ENCODE results near the gene STKLD1.
A peak's percentile ranks its signal among the peaks of the same experiment; 100 is the strongest.

Gene STKLD1

GRCh38 chr9:133406480-133407307, 30.5 kb downstream of the STKLD1 start:
- ChIA-PET POLR2A (no interaction called here), CTCF (interaction anchor here (0.6 to 4.8 kb wide), 8 partner anchors 9 to 151 kb away, joined by 3 to 24 read pairs (median 8); no protein-coding TSS in a partner anchor)
- TF ChIP-seq ZBTB20 (tag by site-specific recombination; IDR thresholded peaks at IDR 0.05) (no peak), ZNF16 (tag by site-specific recombination; IDR thresholded peaks at IDR 0.05; ENCODE audit: low read depth) (no peak), ZNF76 (tag by site-specific recombination; IDR thresholded peaks at IDR 0.05; ENCODE audit: borderline replicate concordance, low read depth) (no peak), GLIS1 (tag by site-specific recombination; IDR thresholded peaks at IDR 0.05) (no peak), SCRT1 (tag by site-specific recombination; IDR thresholded peaks at IDR 0.05; ENCODE audit: borderline replicate concordance) (no peak), ZFHX2 (tag by site-specific recombination; conservative IDR thresholded peaks at IDR 0.05) (peak; percentile 75), ZXDB (tag by site-specific recombination; IDR thresholded peaks at IDR 0.05) (no peak), ZNF629 (tag by site-specific recombination; IDR thresholded peaks at IDR 0.05) (peak; percentile 78), ZNF654 (tag by site-specific recombination; IDR thresholded peaks at IDR 0.05; ENCODE audit: low read depth) (peak; percentile 25; the same call in 1 of the 2 replicates), ZNF354C (tag by site-specific recombination; IDR thresholded peaks at IDR 0.05; ENCODE audit: borderline replicate concordance, low read depth) (no peak), ZNF10 (tag by site-specific recombination; IDR thresholded peaks at IDR 0.05) (0 out of 2 replicates have a peak, but pooled peaks have one; percentile 46), ZIC2 (tag by site-specific recombination; IDR thresholded peaks at IDR 0.05) (peak; percentile 59), SP7 (tag by site-specific recombination; IDR thresholded peaks at IDR 0.05) (peak; percentile 20; the same call in 1 of the 2 replicates), ZNF202 (tag by site-specific recombination; IDR thresholded peaks at IDR 0.05; ENCODE audit: borderline replicate concordance) (no peak), ZNF473 (tag by site-specific recombination; IDR thresholded peaks at IDR 0.05) (no peak), SP2 (tag by site-specific recombination; IDR thresholded peaks at IDR 0.05) (no peak), PRDM10 (tag by site-specific recombination; IDR thresholded peaks at IDR 0.05) (peak; percentile 25; the same call in 1 of the 2 replicates), ZNF660 (tag by site-specific recombination; IDR thresholded peaks at IDR 0.05) (peak; percentile 57; the same call in 1 of the 2 replicates), CTCF (tag by site-specific recombination; IDR thresholded peaks at IDR 0.05) (peak; percentile 92), ATF2 (tag by site-specific recombination; IDR thresholded peaks at IDR 0.05; ENCODE audit: low read depth) (peak; percentile 64; the same call in 1 of the 2 replicates), EGR2 (tag by site-specific recombination; IDR thresholded peaks at IDR 0.05; ENCODE audit: low read depth) (peak; percentile 72), KLF1 (tag by site-specific recombination; IDR thresholded peaks at IDR 0.05) (no peak), ZNF140 (tag by site-specific recombination; IDR thresholded peaks at IDR 0.05) (no peak), GLIS2 (tag by site-specific recombination; IDR thresholded peaks at IDR 0.05) (no peak), ZBTB21 (tag by site-specific recombination; IDR thresholded peaks at IDR 0.05) (peak; percentile 66; the same call in 1 of the 2 replicates)
- TF ChIP-seq, protein P1, sequence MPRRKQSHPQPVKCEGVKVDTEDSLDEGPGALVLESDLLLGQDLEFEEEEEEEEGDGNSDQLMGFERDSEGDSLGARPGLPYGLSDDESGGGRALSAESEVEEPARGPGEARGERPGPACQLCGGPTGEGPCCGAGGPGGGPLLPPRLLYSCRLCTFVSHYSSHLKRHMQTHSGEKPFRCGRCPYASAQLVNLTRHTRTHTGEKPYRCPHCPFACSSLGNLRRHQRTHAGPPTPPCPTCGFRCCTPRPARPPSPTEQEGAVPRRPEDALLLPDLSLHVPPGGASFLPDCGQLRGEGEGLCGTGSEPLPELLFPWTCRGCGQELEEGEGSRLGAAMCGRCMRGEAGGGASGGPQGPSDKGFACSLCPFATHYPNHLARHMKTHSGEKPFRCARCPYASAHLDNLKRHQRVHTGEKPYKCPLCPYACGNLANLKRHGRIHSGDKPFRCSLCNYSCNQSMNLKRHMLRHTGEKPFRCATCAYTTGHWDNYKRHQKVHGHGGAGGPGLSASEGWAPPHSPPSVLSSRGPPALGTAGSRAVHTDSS (tag by site-specific recombination; IDR thresholded peaks at IDR 0.05): no peak
- TF ChIP-seq, protein P2, sequence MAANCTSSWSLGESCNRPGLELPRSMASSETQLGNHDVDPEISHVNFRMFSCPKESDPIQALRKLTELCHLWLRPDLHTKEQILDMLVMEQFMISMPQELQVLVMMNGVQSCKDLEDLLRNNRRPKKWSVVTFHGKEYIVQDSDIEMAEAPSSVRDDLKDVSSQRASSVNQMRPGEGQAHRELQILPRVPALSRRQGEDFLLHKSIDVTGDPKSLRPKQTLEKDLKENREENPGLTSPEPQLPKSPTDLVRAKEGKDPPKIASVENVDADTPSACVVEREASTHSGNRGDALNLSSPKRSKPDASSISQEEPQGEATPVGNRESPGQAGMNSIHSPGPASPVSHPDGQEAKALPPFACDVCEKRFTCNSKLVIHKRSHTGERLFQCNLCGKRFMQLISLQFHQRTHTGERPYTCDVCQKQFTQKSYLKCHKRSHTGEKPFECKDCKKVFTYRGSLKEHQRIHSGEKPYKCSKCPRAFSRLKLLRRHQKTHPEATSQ (tag by site-specific recombination; IDR thresholded peaks at IDR 0.05): no peak
- no peaks in the 10 kb centered on the region for H3K4me1 ChIP-seq (ENCODE audit: control insufficient read depth, insufficient read depth, low read length)
- H3K9me3 ChIP-seq (ENCODE audit: control insufficient read depth, insufficient read depth, low read depth, low read length): no peaks in the 10 kb centered on the region
- H3K27ac ChIP-seq (ENCODE audit: extremely low read depth, low read depth, low read length): no peak overlapping the region
- no peak overlapping the region for H3K4me3 ChIP-seq (ENCODE audit: low read depth, low read length)
- peaks cover 5 to 89% of the 10 kb centered on the region in 2 experiments; a peak in 2 of 3 replicates for H3K36me3 ChIP-seq (ENCODE audit: control insufficient read depth in 2 of 2, insufficient read depth in 1 of 2, low read length in 2 of 2)
